Pons (tissue), 1 donor: Measurements from ENCODE around the gene ACTR2.
"Not testable (repeated sequence)": the region's sequence is repeated elsewhere in the genome, so short reads cannot be mapped to it uniquely, and the experiment has no call there.

Experiments used
- DNase-seq: peaks from one replicate; pipeline ENCODE4 v3.0.0-alpha.2; 2016; ENCODE audit warnings: low spot score

The ACTR2 gene

DNA sequence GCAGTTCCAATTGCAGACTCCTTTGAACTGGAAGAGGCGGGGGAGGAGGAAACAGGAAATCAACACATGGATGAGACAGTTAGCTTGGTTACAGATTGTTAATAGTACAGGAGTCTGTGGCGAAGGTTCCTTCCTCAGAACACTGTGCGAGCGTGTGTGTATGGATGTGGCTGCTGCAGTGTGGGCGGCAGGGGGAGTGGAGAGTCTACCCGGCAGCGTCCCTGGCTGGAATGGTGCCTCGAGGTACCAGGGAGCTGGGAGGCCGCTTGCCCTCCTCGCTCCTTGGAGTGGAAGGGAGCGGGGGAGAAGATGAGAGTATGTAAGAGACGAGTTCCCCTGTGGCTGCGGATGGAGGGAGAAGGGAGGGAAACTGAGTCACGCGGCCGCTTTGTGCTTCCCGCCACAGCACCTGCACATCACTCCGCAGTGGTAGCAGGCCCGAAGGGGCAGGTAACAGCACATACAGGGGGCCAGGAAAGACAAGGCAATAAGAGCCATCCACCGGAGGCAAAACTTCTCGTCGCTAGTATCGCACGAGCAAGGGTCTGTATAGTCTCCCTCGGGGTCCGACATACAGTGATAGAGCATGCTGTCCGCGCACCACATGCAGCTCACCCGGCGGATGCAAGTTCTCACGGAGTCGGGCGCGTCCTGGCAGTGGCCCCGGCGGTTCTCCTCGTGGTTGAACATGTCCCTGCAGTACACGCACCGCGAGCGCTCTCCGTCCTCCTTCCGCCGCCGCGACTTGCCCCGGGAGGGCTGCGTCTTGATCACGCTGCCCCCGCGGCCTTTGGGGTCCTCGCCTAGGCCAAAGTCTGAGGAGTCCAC lies 85.7 kb downstream of the ACTR2 start:
- DNase-seq: no peak

- DNase-seq: no peak
Measured at GRCh38 chr2:65313954-65314256, 86.3 kb downstream of the ACTR2 start.

- DNase-seq: no peak
Measured at GRCh38 chr2:65314801-65315441, 87.3 kb downstream of the ACTR2 start.

GRCh38 chr2:65316072-65316471 lies 88.4 kb downstream of the ACTR2 start:
- DNase-seq: no peak

GRCh38 chr2:65317351-65317750 lies 89.7 kb downstream of the ACTR2 start:
- DNase-seq: not testable (repeated sequence)

- DNase-seq: no peak
Measured at GRCh38 chr2:65317841-65318240, 90.2 kb downstream of the ACTR2 start.

- DNase-seq: no peak
Measured at GRCh38 chr2:65319072-65319673, 91.5 kb downstream of the ACTR2 start.

DNA sequence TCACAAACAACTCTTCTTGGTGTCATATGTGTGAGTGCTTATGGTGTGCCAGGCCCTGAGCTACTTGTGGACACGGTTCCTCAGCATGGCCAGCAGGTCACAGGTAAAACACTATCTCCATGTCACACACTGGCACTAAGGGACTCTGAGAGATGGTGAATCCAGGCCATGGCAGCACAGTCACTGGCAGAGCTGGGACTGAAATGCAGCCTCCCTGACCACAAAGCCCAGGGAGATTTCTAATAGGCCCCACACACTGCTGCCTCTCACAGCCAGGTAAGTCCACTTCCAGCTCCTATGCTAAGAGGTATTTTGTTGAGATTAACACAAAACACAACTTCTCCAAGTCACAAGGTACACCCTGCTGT lies 92.0 kb downstream of the ACTR2 start:
- DNase-seq: no peak

- no peak for DNase-seq
Measured at GRCh38 chr2:65320042-65320725, 92.6 kb downstream of the ACTR2 start.
